Prostate gland (tissue), 2 donors: ENCODE data around the gene ARHGAP25.

Experiments used
- POLR2AphosphoS5 ChIP-seq: sonication (generic); formaldehyde crosslinking; IDR thresholded peaks from one replicate; pipeline ENCODE4 v1.6.1; 2017; ENCODE audit warnings: antibody characterized with exemption
- TF ChIP-seq, protein P1 (sequence below), 4 experiments: fragments of 200-600 bp in 2 of 4; fragments of 450-650 bp in 2 of 4; sonication (generic) in 2 of 4; IDR thresholded peaks; 1 replicate in 3 of 4; 2 replicates in 1 of 4; pipeline ENCODE4 v1.5.1; 2016 to 2019; ENCODE audit warnings: antibody characterized with exemption in 4 of 4, mild to moderate bottlenecking in 2 of 4, moderate library complexity in 2 of 4

DNA sequence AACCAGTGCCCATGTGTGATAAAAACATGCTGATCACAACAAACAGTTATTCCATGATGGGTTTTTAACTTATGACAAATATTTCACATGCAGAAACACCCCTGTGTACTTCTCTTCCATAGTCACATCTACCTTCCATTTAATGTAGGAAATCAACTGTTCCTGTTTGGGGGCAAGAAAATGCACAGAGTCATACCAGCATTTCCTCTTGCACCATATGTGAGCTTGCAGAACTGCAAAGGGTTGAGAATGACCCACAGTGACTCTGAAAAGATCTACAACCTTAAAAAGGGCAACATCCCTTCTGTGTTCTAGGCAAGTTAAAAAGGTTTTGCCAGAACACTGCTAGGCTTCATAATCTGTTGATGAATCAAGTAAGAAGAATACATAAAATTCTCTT is 126.7 kb downstream of the ARHGAP25 start:
- no peak for TF ChIP-seq POLR2AphosphoS5
- TF ChIP-seq, protein P1, sequence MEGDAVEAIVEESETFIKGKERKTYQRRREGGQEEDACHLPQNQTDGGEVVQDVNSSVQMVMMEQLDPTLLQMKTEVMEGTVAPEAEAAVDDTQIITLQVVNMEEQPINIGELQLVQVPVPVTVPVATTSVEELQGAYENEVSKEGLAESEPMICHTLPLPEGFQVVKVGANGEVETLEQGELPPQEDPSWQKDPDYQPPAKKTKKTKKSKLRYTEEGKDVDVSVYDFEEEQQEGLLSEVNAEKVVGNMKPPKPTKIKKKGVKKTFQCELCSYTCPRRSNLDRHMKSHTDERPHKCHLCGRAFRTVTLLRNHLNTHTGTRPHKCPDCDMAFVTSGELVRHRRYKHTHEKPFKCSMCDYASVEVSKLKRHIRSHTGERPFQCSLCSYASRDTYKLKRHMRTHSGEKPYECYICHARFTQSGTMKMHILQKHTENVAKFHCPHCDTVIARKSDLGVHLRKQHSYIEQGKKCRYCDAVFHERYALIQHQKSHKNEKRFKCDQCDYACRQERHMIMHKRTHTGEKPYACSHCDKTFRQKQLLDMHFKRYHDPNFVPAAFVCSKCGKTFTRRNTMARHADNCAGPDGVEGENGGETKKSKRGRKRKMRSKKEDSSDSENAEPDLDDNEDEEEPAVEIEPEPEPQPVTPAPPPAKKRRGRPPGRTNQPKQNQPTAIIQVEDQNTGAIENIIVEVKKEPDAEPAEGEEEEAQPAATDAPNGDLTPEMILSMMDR (IDR thresholded peaks at IDR 0.05): no peak
